HepG2 (cell line): ENCODE results near the gene C11orf91. TPM values are rescaled to one million over a fixed set of nuclear protein-coding genes. Genes with fewer than 3 reads are reported as not detected.
"Not testable (repeated sequence)": the region's sequence is repeated elsewhere in the genome, so short reads cannot be mapped to it uniquely, and the experiment has no call there.

Source experiments
- ATAC-seq: fragments of 200-7000 bp; cut with Tn5 transposase; 3 replicates; pipeline ENCODE4 v1.9.1; 2020; ENCODE audit warnings: mild to moderate bottlenecking, moderate library complexity
- BruUV-seq: library from RNA; stranded (reverse); fragments of 400-500 nt; replicated peaks from 2 replicates; lab custom pipeline; 2021; lab: Mats Ljungman, UMichigan
- CTCF ChIA-PET: fragments of 300-600 bp; formaldehyde crosslinking; extraction: SDS; loops from one replicate; lab custom pipeline; 2021; ENCODE audit warnings: low total read pairs, inconsistent platforms, low intra/inter-chr PET ratio; lab: Yijun Ruan, JAX
- POLR2A ChIA-PET: fragments of 350-600 bp; sonication (Branson Sonifier 250); formaldehyde crosslinking; loops from one replicate; lab custom pipeline; 2020; ENCODE audit warnings: antibody characterized with exemption, inconsistent platforms; lab: Yijun Ruan, JAX
- DNase-seq: peaks from one replicate; pipeline ENCODE4 v3.0.0-alpha.2; 2015; ENCODE audit warnings: low spot score
- FAIRE-seq: peaks from 3 replicates; lab custom pipeline; 2011; peaks lifted over from hg19 to GRCh38; lab: Jason Lieb, UNC
- H2AFZ ChIP-seq: one replicate; pipeline ENCODE4 v1.6.1; 2011; ENCODE audit warnings: low read length, inconsistent platforms
- H3K27ac ChIP-seq: fragments of 300-600 bp; 3 replicates; pipeline ENCODE4 v1.8.0; 2011; ENCODE audit warnings: mixed run types, mild to moderate bottlenecking, mixed read lengths, low read length, inconsistent platforms; ENCODE audit not compliant: insufficient read depth; ENCODE audit errors: extremely low read length
- H3K27me3 ChIP-seq, 2 experiments: fragments of 200-600 bp in 1 of 2; 2 replicates in 1 of 2; 3 replicates in 1 of 2; pipeline versions ENCODE4 v1.6.0 to v1.8.0; 2011; ENCODE audit warnings: low read length in 2 of 2, mild to moderate bottlenecking in 2 of 2, moderate library complexity in 2 of 2, inconsistent platforms in 1 of 2; ENCODE audit not compliant: insufficient read depth in 2 of 2, control insufficient read depth in 1 of 2
- H3K36me3 ChIP-seq, 2 experiments: fragments of 200-600 bp in 1 of 2; replicated peaks in 1 of 2; 2 replicates in 1 of 2; 3 replicates in 1 of 2; pipeline versions ENCODE4 v1.5.1 to v1.8.0; 2011; ENCODE audit warnings: low read length in 2 of 2, inconsistent platforms in 1 of 2; ENCODE audit not compliant: insufficient read depth in 2 of 2, control insufficient read depth in 1 of 2
- H3K4me1 ChIP-seq: 2 replicates; pipeline ENCODE4 v1.5.1; 2012; ENCODE audit warnings: low read length, inconsistent platforms; ENCODE audit not compliant: insufficient read depth
- H3K4me2 ChIP-seq: 2 replicates; pipeline ENCODE4 v1.6.0; 2011; ENCODE audit warnings: low read depth, low read length, inconsistent platforms
- H3K4me3 ChIP-seq, 3 experiments: fragments of 200-600 bp in 1 of 3; sonication (generic), shearing (Covaris generic) in 1 of 3; replicated peaks in 1 of 3; 2 replicates each; pipeline ENCODE4 v1.5.1; 2011 to 2016; ENCODE audit warnings: low read length in 3 of 3, inconsistent platforms in 2 of 3, low read depth in 2 of 3, mild to moderate bottlenecking in 2 of 3, control low read depth in 1 of 3, mixed read lengths in 1 of 3; ENCODE audit not compliant: insufficient read depth in 1 of 3
- H3K79me2 ChIP-seq: one replicate; pipeline ENCODE4 v1.6.1; 2011; ENCODE audit warnings: low read length, inconsistent platforms; ENCODE audit not compliant: insufficient read depth
- H3K9ac ChIP-seq: 2 replicates; pipeline ENCODE4 v1.6.0; 2011; ENCODE audit warnings: mild to moderate bottlenecking, low read depth, low read length, inconsistent platforms; ENCODE audit not compliant: insufficient read depth
- H3K9me3 ChIP-seq: 2 replicates; pipeline ENCODE4 v1.5.1; 2012; ENCODE audit warnings: mild to moderate bottlenecking, low read length
- H4K20me1 ChIP-seq: 2 replicates; pipeline ENCODE4 v1.6.0; 2011; ENCODE audit warnings: inconsistent platforms, mild to moderate bottlenecking, low read length, moderate library complexity; ENCODE audit not compliant: insufficient read depth
- FOSL2 ChIP-seq: sonication (generic); formaldehyde crosslinking; IDR thresholded peaks from 2 replicates; pipeline ENCODE4 v1.4.0; 2020; ENCODE audit warnings: missing genetic modification reagents
- KLF16 ChIP-seq, 2 experiments: sonication (generic) in 1 of 2; formaldehyde crosslinking in 1 of 2; IDR thresholded peaks; 2 replicates each; pipeline versions ENCODE4 v1.6.1 to v1.8.0; 2016 to 2023; ENCODE audit warnings: missing genetic modification reagents in 2 of 2, missing compliant biosample characterization in 1 of 2
- MATR3 ChIP-seq: sonication (generic); formaldehyde crosslinking; IDR thresholded peaks from 2 replicates; pipeline ENCODE4 v1.4.0; 2020; ENCODE audit warnings: missing genetic modification reagents
- RFXANK ChIP-seq: IDR thresholded peaks from 2 replicates; pipeline ENCODE4 v1.6.1; 2016
- SAP130 ChIP-seq: IDR thresholded peaks from 2 replicates; pipeline ENCODE4 v1.6.1; 2016; ENCODE audit warnings: low read depth
- TARDBP ChIP-seq: sonication (generic); formaldehyde crosslinking; IDR thresholded peaks from 2 replicates; pipeline ENCODE4 v1.8.0; 2022; ENCODE audit warnings: mild to moderate bottlenecking, missing genetic modification reagents
- TSC22D2 ChIP-seq: sonication (generic); formaldehyde crosslinking; IDR thresholded peaks from 2 replicates; pipeline ENCODE4 v1.5.1; 2020; ENCODE audit warnings: missing genetic modification reagents, mild to moderate bottlenecking, borderline replicate concordance
- ZBTB26 ChIP-seq: IDR thresholded peaks from 2 replicates; pipeline ENCODE4 v1.6.1; 2016; ENCODE audit warnings: missing compliant biosample characterization, missing genetic modification reagents, borderline replicate concordance
- ZBTB4 ChIP-seq: sonication (generic); formaldehyde crosslinking; IDR thresholded peaks from 2 replicates; pipeline ENCODE4 v1.4.0; 2020; ENCODE audit warnings: missing genetic modification reagents, mild to moderate bottlenecking, borderline replicate concordance
- ZFP90 ChIP-seq: sonication (generic); formaldehyde crosslinking; IDR thresholded peaks from 2 replicates; pipeline ENCODE4 v1.8.0; 2022; ENCODE audit warnings: missing genetic modification reagents, mild to moderate bottlenecking, inconsistent platforms, borderline replicate concordance
- ZMAT5 ChIP-seq: sonication (generic); formaldehyde crosslinking; IDR thresholded peaks from 2 replicates; pipeline ENCODE4 v1.5.0; 2020; ENCODE audit warnings: mild to moderate bottlenecking, low read depth, missing genetic modification reagents, borderline replicate concordance
- ZNF501 ChIP-seq: sonication (generic); formaldehyde crosslinking; IDR thresholded peaks from 2 replicates; pipeline ENCODE4 v1.5.1; 2020; ENCODE audit warnings: mild to moderate bottlenecking, moderate library complexity, missing genetic modification reagents
- ZNF598 ChIP-seq: sonication (generic); formaldehyde crosslinking; IDR thresholded peaks from 2 replicates; pipeline ENCODE4 v1.5.1; 2020; ENCODE audit warnings: mild to moderate bottlenecking, missing genetic modification reagents, borderline replicate concordance
- WGBS: methylation state at CpG from one replicate; pipeline ENCODE4 v1.1.6; 2017; ENCODE audit warnings: low lambda C conversion rate; 5-methylcytosine and 5-hydroxymethylcytosine counted together
- in situ Hi-C: cut with HindIII; loops from 2 replicates; pipeline ENCODE4 v1.10.0; 2017; ENCODE audit warnings: low pct_unique_long_range_greater_than_20kb; ENCODE audit not compliant: extremely low pct_ligation_motif_present
- intact Hi-C: fragments of 100-400 bp; cut with micrococcal nuclease; formaldehyde crosslinking; loops from one replicate; pipeline ENCODE4 v1.10.0; 2022; ENCODE audit not compliant: unreplicated experiment
- polyA plus RNA-seq, 8 experiments: library from polyadenylated mRNA; depleted of rRNA in 3 of 8; stranded (reverse) in 7 of 8; unstranded in 1 of 8; fragments of >200 nt; fragmentation: Illumina TruSeq in 4 of 8; extraction: Trizol in 4 of 8; gene quantifications; 2 replicates each; pipeline versions ENCODE4 v1.2.1 to v1.2.3, GENCODE V29; 2011 to 2016; ENCODE audit warnings: low read depth in 4 of 8, missing spikeins in 1 of 8, mixed read lengths in 1 of 8; ENCODE audit not compliant: insufficient read depth in 1 of 8
- total RNA-seq, 5 experiments: library from RNA; depleted of rRNA; stranded (reverse); fragments of >200 nt; fragmentation: Illumina TruSeq; extraction: Trizol; gene quantifications; 2 replicates each; pipeline ENCODE4 v1.2.3, GENCODE V29; 2016; ENCODE audit warnings: low read depth in 1 of 5

Gene C11orf91
- total and polyA plus RNA-seq, 2 of the 13 experiments (the other 11 are each of a cell fraction or from before 2014, with no cell fraction given) = 0.35 TPM; not detected in 1

DNA sequence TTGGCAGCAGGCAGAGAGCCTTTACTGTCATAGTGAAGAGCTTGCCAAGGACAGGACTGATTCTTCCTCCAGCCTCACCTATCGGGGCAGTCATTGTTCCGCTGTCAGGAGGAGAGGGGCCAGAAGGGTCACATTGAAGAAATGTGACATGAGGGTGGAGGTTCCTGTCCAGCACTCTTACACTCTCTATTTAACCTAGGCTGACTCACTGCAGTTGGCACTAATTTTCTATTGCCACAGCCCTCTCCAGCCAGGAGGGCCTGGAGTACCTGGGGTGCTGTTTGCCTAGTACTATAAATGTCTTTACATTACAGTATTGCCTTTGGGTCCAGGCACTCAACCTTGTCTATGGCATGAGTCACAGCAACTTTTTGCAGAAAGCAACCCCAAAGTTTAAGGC is 7.2 kb upstream of the C11orf91 start:
- not testable (repeated sequence) for H3K79me2 ChIP-seq, BruUV-seq

GRCh38 chr11:33706966-33707365 is 6.3 kb upstream of the C11orf91 start:
- Histone ChIP-seq H3K27me3 (no peaks in the 10 kb centered on the region), H4K20me1 (no peaks in the 10 kb centered on the region; the same call in 1 of the 2 replicates), H3K4me2 (peak overlapping the region; percentile 52), H3K4me1 (peaks cover 64% of the 10 kb centered on the region), H3K9ac (no peak overlapping the region), H3K9me3 (no peaks in the 10 kb centered on the region), H2AFZ (no peak overlapping the region), H3K79me2 (no peaks in the 10 kb centered on the region), H3K36me3 (peaks cover 2 to 17% of the 10 kb centered on the region in 2 experiments; a peak in 4 of 5 replicates), H3K27ac (peak overlapping the region; percentile 58), H3K4me3 (no peak overlapping the region)
- intact Hi-C loops = no loop called here
- ATAC-seq = peak; percentile 32
- in situ Hi-C loops = no loop called here
- BruUV-seq = no TSS peak
- POLR2A ChIA-PET = interaction anchor here (0.9 to 2.3 kb wide), 3 partner anchors 9 to 29 kb away, joined by 3 to 14 read pairs (median 5); partner anchors contain the start of gene CD59
- 89% methylated on average over 2 of the region's 2 CpGs for WGBS
- FAIRE-seq = no peak
- no peak for DNase-seq
- CTCF ChIA-PET = interaction anchor here (0.6 kb wide), 1 partner anchor 164 kb away, joined by 3 read pairs; no protein-coding TSS in a partner anchor
- TF ChIP-seq ZMAT5 (CRISPR knock-in tag) (no peak), KLF16 (CRISPR knock-in tag; IDR thresholded peaks at IDR 0.05) (no peak), MATR3 (CRISPR knock-in tag) (no peak), ZNF598 (CRISPR knock-in tag) (no peak), RFXANK (CRISPR knock-in tag) (no peak), ZFP90 (no peak), ZNF501 (CRISPR knock-in tag) (no peak), SAP130 (CRISPR knock-in tag) (0 out of 2 replicates have a peak, but pooled peaks have one; percentile 4), TARDBP (CRISPR knock-in tag) (no peak), ZBTB4 (CRISPR knock-in tag) (no peak), TSC22D2 (CRISPR knock-in tag) (no peak), ZBTB26 (CRISPR knock-in tag) (no peak)

More for the DNA sequence above, 7.2 kb upstream of the C11orf91 start:
- Histone ChIP-seq H3K36me3 (peaks cover 2 to 24% of the 10 kb centered on the region in 2 experiments; a peak in 4 of 5 replicates), H3K4me1 (peaks cover 56% of the 10 kb centered on the region)
- intact Hi-C loops, ATAC-seq, H3K4me3 ChIP-seq, CTCF ChIA-PET, in situ Hi-C loops, H3K27ac ChIP-seq: not testable (repeated sequence)
- 83% methylated on average over 1 of the region's 2 CpGs for WGBS
- TF ChIP-seq FOSL2 (CRISPR knock-in tag) = peak; percentile 42; the same call in 1 of the 2 replicates
- TF ChIP-seq, all 625 proteins: peak for 1; not testable (repeated sequence) for 624
- H3K9ac ChIP-seq, DNase-seq, FAIRE-seq, H4K20me1 ChIP-seq, H3K27me3 ChIP-seq, H3K4me2 ChIP-seq, H3K9me3 ChIP-seq, H2AFZ ChIP-seq: not testable (repeated sequence)
- POLR2A ChIA-PET = interaction anchor here (1.0 to 2.3 kb wide), 3 partner anchors 8 to 28 kb away, joined by 3 to 14 read pairs (median 5); partner anchors contain the start of gene CD59
